SIG-M5 treated with dmso at 0.1 percent for 504 hours (cell line): Measurements from ENCODE around the gene EPB41L4A.
A peak's percentile ranks its signal among the peaks of the same experiment; 100 is the strongest.
"Not testable (repeated sequence)": the region's sequence is repeated elsewhere in the genome, so short reads cannot be mapped to it uniquely, and the experiment has no call there.

Source experiments
- DNase-seq: peaks from one replicate; lab custom pipeline; 2025; ENCODE audit not compliant: unreplicated experiment; lab: John Stamatoyannopoulos, UW

The EPB41L4A gene

DNA sequence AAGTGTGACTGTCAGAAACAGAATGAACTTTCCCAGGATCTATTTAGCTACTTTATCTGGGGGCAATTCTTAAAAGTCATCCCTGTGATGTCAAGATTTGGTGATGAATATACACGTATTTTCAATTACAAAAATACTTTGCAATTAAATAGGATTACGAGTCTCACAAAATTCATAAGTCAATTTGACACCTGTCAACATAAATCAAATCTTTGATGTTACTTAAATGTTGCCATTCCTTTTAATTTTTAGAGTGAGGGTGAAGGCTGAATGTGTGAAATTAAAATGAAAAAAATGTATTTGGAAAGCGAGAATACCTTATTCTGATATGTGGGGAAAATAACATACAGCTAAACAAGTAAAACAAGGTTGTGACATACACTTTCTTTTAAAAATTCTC lies 202.9 kb downstream of the EPB41L4A start:
- DNase-seq, result no peak

DNA sequence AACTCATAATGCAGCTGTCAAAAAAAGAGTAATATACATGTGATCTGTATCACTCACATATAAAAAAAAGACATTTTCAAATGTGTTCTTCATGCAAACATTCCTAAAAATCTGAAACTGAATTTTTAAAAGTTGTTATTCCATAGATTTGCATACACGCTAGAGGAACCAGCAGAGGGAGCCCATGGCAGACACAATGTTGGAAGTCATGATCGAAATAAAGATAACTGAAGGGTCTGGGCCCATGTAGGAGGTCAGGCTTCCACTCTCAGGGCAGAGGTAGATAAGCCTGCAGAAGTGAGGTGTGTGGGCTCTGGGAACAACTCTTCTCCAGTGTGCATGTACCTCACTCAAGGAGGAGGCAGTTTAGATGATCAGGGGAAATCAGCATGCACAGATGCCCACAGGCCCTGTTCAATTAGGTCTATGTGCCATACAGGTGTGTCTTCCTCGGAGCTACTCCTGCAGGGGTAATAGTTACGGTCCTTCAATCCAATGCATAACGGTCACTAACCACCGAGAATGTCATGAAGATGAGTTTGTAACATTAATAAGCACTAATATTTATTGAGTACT lies 208.6 kb downstream of the EPB41L4A start:
- DNase-seq, result peak; percentile 16

DNA sequence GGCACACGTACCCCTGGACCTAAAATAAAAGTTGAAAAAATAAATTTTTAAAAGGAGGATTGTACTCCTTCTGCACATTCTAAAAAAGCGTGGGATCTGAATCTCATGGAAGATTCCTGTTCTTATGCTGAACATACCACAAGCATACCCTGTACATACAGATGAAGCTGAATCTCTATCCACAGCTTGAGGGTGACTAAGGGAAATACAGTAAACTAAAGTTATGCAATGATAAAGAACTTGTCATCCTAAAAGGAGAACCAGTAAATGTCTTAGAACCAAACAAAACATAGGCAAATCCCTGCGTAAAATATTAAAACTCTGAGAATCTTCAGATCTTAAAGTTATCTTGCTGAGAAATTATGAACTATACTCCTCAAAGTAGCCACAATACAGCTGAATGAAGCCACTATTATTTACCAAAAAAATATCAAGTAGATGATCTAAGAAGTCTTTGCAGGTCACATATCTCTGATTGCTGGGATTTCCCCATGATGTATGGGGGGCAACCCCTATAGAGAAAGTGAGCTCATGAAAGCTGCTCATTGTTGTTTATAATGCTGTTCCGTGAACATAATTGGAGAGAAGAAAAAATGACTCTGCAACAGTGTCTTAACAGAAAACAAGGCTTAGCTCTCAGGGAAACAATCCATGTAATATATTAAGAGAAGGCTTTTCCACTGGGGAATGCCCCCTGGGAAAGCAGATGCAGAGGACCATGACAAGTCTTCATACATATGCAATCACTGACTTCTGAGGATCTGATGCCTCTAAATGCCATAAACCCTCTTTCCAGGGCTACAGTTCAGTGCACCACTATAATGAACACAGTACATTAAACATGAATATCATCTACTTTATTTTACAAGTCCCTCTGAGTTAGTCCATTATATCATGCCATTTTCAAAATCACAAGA lies 210.1 kb downstream of the EPB41L4A start:
- peak; percentile 58 for DNase-seq

DNA sequence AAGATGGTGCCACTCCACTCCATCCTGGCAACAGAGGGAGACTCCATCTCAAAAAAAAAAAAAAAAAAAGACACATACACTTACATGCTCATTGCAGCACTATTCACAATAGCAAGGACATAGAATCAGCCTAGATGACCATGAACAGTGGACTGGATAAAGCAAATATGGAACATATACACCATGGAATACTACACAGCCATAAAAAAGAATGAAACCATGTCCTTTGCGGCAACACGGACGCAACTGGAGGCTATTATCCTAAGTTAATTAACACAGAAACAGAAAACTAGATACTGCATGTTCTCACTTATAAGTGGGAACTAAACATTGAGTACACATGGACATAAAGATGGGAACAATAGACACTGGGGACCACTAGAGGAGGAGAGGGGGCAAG lies 210.9 kb downstream of the EPB41L4A start:
- DNase-seq, result not testable (repeated sequence)

DNA sequence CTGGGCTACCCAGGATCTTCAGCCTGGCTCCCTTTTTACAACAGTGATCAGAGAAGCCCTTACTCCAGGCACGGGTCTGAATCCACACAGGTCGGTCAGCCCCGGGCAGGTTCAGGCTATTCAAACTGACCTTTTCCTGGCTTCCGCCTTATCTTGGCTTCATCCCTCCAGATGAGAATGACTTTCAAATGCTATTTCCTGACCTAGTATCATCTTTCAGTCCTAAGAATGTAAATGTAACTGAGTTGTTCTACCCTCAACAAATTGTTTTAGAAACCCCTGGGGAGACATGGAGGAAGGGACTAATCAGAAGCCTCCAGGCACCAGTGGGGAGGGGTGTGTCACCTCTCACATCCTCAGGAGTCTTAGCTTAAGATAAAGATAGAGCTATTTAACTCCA lies 213.2 kb downstream of the EPB41L4A start:
- no peak for DNase-seq

DNA sequence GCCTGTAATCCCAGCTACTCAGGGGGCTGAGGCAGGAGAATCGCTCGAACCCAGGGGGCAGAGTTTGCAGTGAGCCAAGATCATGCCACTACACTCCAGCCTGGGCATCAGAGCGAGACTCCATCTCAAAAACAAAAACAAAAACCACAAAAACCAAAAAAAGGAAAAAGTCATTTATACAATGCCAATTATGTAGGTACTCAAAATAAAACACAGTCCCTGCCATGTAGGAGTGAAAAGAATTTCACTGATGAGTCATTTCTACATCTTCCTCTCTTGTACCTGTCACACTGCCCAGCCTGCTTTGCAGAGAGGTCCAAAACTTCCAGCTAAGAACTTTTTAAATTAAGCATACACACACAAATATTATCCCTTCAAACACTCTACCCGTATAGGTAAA lies 215.8 kb downstream of the EPB41L4A start:
- DNase-seq, result no peak

DNA sequence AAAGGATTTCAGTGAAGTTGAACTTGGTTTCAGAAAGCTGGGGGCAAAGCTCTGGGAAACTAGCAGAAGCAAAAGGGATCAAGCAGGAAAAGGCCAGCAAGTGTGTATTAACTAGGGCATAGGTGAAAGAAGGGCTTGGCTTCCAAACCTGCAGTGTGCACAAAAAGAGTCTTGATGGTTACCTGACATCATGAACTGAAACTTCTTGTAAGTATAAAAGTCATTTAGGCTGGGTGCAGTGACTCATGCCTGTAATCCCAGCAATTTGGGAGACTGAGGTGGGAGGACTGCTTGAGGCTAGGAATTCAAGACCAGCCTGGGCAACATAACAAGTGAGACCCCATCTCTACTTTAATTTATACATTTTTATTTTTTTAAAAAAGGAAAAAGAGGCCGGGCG lies 216.4 kb downstream of the EPB41L4A start:
- no peak for DNase-seq

DNA sequence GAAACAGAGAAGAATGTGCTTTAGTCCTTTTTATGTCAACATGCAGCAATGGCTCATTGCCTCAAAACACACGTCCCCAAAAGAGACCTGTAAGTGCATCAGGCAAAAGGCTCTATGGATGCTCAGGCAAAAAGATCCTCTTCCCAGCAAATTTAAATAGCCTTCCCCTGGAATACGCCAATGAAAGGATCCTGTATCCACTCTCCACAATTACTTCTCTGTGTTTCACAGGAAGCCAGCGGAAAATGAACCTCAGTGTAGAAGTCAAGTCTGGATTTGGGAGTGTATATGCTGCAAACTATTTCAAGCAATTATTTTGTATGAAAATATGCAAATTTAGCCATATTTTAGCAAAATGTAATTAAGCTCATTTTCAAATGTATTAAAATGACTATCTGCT lies 217.9 kb downstream of the EPB41L4A start:
- no peak for DNase-seq

DNA sequence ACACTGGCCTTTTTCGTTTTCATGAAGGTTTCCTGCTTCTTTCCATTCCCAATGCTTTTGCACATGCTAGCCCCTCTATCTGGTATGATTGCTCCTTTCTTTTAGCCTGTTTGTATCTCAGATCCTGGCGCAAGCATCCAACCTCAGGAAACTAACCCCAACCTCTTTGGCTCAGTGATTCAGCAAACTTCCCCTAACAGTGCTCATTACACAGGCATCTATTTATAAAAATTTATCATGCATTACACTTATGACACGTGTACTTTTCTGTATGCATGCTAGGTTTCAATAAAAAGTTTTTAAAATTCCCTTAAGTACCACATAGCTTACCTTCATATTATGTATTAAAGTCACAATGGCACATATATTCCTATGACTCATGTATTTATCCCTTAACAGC lies 218.9 kb downstream of the EPB41L4A start:
- DNase-seq, result no peak

DNA sequence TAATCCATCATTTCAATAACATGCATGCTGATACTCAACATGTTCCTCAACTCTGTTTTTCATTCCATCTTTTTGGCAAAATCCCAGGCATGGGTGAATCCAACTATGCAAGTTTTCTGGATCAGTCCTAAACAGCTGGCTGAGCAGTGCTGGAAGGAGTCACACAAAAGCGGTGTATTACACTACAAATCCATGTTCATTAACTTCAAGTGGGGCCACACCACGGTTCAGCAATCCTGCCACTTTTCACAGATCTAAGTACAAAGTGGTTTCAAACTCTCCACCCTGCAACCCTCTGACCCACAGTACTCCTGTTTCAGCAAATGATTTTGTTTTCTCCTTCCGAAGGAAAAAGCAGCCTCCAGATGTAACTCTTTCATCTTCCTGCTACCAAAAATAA lies 222.5 kb downstream of the EPB41L4A start:
- DNase-seq, result no peak

DNA sequence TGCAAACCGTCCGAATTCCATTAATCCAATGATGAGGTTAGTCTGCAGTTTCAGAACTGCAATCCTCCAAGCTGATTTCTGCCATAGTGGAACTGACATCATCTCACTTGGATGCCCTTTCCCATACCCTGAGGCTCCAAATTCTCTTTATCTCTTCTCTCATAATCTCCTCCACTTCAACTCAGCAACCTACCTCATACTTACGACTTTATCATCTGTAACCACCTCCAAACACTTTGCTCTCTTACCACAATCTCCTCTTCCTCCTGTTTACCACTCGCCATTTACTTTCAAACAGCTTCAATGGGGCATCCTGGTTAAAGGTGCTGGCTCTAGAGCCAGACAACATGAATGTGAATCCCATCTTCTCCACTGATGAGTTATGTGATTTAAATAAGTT lies 223.2 kb downstream of the EPB41L4A start:
- DNase-seq, result no peak

DNA sequence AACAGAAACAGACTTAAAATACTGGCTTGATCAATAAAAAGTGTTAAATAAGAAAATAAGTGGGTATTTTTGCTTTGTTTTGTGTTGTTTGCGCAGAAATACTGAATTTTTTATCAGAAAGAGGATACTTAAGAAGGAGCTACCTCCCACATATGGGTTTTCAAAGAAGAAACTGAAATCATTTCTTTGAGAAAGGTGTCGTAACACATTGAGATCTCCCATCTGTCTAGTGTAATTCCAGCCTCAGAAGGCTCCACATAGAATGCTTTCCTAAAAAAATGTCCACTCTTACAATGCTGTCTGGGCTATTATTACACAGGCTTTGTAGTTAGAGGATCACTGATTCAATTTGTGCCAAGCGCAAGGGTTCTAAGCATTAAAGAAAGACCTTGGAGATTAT lies 226.2 kb downstream of the EPB41L4A start:
- DNase-seq, result no peak

DNA sequence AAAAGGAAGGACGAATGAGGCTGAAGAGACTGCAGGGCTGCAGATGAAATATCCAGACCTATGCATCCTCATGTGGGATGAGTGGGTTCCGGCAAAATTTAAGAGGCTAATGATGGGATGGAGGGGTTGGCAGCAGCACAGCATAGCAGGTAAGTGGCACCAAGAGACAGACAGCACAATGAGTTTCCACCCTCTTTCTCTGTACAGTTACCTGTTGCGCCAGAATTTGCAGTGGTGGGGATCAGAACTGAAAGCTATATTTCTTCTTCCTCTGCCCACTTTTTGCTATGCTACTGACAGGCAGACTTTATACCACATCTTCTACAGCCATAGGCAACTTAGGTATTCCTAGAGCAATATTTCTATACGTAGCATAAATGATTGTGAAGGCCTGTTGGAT lies 227.0 kb downstream of the EPB41L4A start:
- no peak for DNase-seq

DNA sequence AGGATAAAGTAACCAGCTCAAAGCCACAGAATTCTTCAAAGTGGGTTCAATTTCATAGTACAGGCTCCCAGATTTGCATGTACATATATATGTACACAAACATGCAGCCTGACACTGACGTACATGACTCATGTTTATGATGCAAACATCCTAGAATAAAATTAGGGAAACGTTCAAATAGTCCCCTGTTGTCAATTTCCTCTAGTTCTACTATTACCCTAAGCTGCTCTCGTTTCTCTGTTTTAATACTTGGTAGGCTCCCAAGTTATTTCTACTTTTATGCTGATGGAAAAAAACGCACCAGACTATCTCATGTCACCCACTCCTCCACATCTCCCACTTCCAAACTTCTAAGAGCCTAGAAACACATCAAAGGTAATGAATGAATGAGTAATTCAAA lies 229.7 kb downstream of the EPB41L4A start:
- DNase-seq, result peak; percentile 42

DNA sequence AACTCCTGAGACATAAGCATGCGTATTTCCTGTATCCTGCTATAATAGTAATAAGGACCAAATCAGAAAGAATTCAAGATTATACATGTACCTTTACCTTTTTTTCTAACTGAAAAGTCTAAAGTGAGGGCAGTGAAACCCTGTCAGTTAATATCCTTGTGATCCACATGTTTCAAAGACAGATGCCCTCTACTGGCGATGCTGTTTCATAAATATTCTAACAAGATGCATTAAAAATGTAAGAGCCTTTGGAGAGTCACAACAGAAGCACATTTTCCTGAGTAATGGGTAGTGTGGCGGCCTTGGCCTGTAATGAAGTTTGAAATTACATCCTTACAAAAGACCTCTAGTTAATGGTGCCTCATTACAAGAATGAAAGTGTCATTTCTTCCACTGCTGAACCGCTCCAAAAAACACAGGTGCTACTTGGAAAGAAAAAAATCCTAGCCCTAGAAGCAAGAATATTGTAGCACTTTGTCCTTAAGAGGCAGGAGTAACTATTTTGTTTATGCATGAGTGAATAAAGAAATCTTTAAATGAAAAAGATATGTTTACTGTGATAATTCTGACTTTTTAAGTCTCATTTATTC lies 232.6 kb downstream of the EPB41L4A start:
- peak; percentile 62 for DNase-seq

DNA sequence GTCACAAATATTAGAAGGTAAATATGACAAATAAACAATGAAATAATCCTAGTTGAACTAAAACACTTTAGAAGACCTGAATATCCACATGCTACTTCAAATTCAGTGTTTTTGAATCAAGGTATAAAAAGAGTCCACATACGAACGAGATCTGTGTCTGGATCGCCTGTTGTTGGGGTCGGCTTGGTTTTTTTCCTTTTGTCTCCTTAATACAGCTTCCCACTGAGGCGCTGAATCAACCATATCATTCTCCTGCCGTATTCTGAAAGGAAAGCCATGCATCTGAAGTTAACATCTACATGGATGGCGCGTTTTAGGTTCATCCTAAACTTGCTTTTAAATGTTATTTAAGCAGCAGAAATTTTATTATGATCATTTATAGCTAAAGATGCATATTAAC lies 235.2 kb downstream of the EPB41L4A start:
- no peak for DNase-seq

DNA sequence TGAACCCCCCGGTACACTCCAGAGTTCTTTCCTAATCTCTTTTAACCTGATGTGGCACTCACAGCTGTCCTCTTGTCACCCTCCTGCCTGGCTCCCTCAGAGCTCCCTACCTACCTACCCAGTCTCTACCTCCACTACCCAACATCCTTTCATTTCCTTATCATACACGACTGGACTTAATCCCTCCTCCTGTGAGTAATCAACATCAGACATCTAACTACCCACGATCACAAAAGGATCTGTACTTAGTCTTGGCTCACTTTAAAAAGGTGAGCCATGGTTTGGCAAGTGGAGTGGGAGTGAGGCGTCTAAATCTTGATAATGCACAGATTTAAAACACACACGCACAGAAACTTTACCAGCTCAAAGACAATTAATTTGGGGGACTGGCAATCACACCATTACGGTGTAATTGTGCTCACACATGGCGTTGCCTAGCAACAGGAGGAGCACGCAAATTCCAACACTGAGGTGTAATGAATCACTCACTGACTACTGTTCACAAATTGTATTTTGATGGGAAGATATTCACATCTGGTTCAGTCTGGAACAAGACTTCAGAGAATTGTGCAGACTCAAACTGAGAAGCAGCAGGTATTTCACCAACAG lies 235.9 kb downstream of the EPB41L4A start:
- DNase-seq, result no peak

DNA sequence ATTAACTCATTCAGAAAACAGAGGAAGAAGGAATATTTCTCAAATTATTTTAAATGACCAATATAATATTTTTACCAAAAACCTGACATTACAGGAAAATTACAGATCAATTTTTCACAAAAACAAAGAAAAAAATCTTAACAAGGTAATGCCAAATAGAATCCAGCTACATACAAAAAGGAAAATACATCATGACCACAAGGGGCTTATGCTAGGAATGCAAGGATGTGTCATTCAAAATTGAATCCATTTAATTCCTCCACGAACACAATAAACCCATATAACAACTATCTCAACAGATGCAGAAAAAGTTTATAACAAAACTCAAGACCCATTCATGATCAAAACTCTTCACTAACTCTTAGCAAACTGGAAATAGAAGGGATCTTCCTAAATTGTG lies 239.8 kb downstream of the EPB41L4A start:
- no peak for DNase-seq

DNA sequence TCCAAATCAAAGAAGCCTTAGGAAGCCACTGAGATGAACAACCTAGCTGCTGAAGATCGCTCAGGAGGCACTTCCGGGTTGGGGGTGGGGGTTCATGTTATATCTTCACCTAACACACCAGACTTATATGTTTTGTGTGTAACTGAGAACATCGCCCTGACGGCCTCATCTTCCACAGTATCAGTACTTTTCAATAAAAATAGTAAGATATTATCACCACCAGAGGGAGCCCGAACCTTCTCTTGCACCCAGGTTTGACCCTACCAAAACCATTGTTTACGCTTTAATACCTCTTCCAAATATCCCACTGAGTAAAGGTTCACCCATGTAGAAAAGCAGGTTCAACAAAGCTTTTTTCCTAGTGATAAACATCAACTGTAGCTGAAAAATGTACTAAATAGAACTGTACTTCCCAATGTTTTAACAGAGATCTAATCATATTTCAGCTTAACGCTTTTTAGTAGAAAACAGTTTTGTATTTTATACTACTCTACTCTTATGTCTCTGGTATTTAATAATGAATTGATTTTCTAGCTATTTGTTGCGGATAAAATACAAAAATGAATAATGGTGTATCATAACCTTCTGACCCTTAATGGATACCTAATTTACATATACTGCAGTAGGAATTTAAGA lies 244.0 kb downstream of the EPB41L4A start:
- peak; percentile 65 for DNase-seq

DNA sequence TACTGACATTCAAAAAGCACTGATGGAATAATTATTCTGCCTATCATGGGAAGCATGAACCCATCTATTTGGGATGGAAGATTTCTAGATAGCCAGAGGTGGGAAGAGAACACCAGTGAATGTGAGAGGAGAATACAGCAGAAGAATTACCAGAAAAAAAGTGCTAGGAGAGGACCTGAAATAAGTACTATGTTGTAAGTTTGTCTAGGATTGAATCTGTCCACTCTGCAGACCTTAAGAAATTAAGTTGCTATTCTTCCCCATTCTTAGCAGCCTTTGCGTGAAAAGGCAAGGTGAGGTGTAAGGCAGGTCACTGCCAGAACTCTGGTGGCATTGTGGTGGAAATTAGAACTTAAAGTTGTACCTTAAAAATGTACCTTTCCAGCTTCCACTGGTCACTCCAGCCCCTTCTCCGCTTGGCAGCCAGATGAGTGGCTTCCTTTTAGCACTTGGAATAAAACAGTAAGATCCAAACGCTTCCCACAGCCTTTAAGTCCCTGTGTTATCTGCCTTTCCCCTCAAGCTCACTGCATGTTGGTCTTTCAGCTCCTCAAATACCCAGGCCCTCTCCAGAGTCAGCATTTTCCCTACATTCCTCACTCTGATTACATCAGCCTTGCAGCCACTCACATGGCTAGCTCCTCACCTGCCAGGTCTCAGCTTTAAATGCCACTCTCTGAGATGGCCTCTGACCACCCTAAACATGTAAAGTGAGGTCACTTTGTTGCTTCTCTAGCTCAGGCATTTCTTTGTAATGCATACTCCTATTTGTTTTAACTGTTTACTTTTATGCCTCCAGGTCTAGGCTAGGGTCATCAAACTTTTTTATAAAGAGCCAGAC lies 253.0 kb downstream of the EPB41L4A start:
- no peak for DNase-seq

DNA sequence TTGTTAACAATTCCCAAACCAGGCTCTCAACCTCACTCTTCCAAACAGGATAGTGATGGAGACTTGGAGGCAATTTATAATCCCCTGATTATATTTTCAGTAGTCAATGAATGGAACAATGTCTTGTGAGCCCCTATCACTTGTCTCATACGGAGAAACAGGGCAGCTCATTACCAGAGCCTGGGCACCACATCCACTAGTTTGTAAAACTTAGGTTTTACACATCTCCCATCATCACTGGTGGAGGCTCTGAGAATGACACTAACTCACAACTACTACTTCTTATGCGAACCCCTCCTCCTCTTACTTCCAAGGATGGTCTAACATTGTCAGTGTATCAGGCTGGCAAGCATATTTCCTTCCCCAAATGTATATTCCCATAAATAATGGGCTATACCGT lies 253.7 kb downstream of the EPB41L4A start:
- DNase-seq, result no peak
